ENCODE data around the gene ZNF512B.
"Not testable (repeated sequence)": the region's sequence is repeated elsewhere in the genome, so short reads cannot be mapped to it uniquely, and the experiment has no call there.

Gene ZNF512B

GRCh38 chr20:63934271-63935068, 35.3 kb downstream of the ZNF512B start:
- DNase-seq (ENCODE audit: low spot score) = no peak

- no peak for DNase-seq (ENCODE audit: low spot score)
Measured at GRCh38 chr20:63933646-63934045, 36.1 kb downstream of the ZNF512B start.

GRCh38 chr20:63932606-63933160, 37.0 kb downstream of the ZNF512B start:
- DNase-seq (ENCODE audit: low spot score) = no peak

- no peak for DNase-seq (ENCODE audit: low spot score)
Measured at GRCh38 chr20:63931735-63932134, 38.0 kb downstream of the ZNF512B start.

- DNase-seq (ENCODE audit: low spot score) = no peak
Measured at GRCh38 chr20:63930971-63931553, 38.7 kb downstream of the ZNF512B start.

GRCh38 chr20:63929473-63929883, 40.3 kb downstream of the ZNF512B start:
- DNase-seq (ENCODE audit: low spot score) = not testable (repeated sequence)

GRCh38 chr20:63929071-63929470, 40.7 kb downstream of the ZNF512B start:
- no peak for DNase-seq (ENCODE audit: low spot score)

- no peak for DNase-seq (ENCODE audit: low spot score)
Measured at GRCh38 chr20:63926298-63926697, 43.4 kb downstream of the ZNF512B start.

- DNase-seq (ENCODE audit: low spot score) = no peak
Measured at GRCh38 chr20:63924241-63924640, 45.5 kb downstream of the ZNF512B start.

- DNase-seq (ENCODE audit: low spot score) = no peak
Measured at GRCh38 chr20:63923651-63924050, 46.1 kb downstream of the ZNF512B start.

- no peak for DNase-seq (ENCODE audit: low spot score)
Measured at GRCh38 chr20:63920226-63920625, 49.5 kb downstream of the ZNF512B start.

- no peak for DNase-seq (ENCODE audit: low spot score)
Measured at GRCh38 chr20:63919130-63919529, 50.6 kb downstream of the ZNF512B start.

- DNase-seq (ENCODE audit: low spot score) = peak; percentile 76
Measured at GRCh38 chr20:63917811-63918210, 51.9 kb downstream of the ZNF512B start.

GRCh38 chr20:63916371-63916939, 53.3 kb downstream of the ZNF512B start:
- DNase-seq (ENCODE audit: low spot score) = not testable (repeated sequence)

- peak; percentile 71 for DNase-seq (ENCODE audit: low spot score)
Measured at GRCh38 chr20:63915471-63915870, 54.3 kb downstream of the ZNF512B start.

GRCh38 chr20:63913768-63914167, 56.0 kb downstream of the ZNF512B start:
- DNase-seq (ENCODE audit: low spot score) = no peak

- DNase-seq (ENCODE audit: low spot score) = peak; percentile 68
Measured at GRCh38 chr20:63911176-63911575, 58.6 kb downstream of the ZNF512B start.

- no peak for DNase-seq (ENCODE audit: low spot score)
Measured at GRCh38 chr20:63908008-63908682, 61.6 kb downstream of the ZNF512B start.

Data from Ammon's horn (tissue), 1 donor.